KBM-7 (cell line): ENCODE measurements around the gene DISP2.

Source experiments
- DNase-seq: peaks from one replicate; pipeline ENCODE4 v3.0.0-alpha.2; 2015
- in situ Hi-C: fragments of 300-500 bp; cut with MboI; formaldehyde crosslinking; loops from 2 replicates; pipeline ENCODE4 v1.14.3; 2020; ENCODE audit warnings: low sequenced_read_pairs, low pct_unique_long_range_greater_than_20kb, mixed read lengths

The DISP2 gene

DNA sequence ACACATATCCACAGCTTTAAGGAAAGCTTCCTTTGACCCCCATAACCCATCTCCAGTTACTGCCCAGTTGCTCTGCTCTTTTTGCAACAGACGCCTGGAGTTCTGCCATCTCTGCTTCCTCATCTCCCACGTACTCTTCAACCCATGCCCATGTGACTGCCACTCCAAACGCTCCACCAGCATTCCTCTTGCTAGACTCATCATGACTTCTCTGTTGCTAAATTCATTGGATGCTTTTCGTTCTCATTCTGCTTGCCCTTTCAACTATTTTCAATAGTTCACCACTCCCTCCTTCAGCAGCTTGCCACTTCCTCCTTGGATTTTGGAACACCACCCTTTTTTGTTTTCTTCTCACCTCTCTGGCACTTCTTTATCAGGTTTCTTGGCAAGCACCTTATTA is 21.8 kb downstream of the DISP2 start:
- in situ Hi-C loops, result no loop called here
- DNase-seq, result peak; percentile 47

DNA sequence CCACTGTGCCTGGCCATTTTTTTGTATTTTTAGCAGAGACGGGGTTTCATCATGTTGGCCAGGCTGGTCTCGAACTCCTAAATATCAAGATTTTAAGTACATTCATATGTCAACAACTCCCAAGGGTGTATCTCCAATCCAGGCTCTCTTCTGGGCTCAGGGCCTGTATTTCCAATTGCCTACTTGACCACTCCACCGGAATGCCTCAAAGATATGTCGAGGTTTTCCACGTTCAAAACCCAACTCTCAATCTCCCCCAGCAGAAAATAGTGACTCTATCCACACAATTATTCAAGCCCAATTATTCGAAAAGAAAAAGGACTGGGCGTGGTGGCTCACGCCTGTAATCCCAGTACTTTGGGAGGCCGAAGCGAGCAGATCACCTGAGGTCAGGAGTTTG is 22.6 kb downstream of the DISP2 start:
- DNase-seq, result no peak
- in situ Hi-C loops, result no loop called here

DNA sequence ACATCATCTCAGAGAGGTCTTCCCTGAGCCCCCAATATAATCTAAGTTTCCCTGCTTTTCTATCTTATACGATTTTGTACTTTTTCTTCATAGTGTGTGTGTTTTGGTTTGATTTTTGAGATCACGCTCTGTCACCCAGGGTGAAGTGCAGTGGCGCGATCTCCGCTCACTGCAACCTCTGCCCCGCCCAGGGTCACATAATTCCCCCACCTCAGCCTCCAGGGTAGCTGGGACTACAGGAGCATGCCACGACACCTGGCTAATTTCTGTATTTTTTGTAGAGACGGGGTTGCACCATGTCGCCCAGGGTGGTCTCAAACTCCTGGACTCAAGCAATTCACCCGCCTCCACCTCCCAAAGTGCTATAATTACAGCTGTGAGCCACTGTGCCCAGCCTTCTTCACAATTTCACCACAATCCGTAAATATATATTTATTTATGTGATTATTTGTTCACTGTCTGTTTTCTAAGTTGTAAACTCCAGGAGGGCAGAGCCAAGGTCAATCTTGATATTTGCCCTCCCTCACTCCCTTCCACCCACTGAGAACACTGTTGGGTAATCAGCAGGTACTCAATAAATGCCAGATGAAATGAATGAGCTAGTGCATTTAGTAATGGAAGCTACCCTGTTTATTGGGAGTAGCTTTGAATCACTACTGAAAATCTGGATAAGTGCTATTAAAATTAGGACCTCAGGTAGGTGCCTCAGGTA is 24.0 kb downstream of the DISP2 start:
- in situ Hi-C loops, result no loop called here
- no peak for DNase-seq

DNA sequence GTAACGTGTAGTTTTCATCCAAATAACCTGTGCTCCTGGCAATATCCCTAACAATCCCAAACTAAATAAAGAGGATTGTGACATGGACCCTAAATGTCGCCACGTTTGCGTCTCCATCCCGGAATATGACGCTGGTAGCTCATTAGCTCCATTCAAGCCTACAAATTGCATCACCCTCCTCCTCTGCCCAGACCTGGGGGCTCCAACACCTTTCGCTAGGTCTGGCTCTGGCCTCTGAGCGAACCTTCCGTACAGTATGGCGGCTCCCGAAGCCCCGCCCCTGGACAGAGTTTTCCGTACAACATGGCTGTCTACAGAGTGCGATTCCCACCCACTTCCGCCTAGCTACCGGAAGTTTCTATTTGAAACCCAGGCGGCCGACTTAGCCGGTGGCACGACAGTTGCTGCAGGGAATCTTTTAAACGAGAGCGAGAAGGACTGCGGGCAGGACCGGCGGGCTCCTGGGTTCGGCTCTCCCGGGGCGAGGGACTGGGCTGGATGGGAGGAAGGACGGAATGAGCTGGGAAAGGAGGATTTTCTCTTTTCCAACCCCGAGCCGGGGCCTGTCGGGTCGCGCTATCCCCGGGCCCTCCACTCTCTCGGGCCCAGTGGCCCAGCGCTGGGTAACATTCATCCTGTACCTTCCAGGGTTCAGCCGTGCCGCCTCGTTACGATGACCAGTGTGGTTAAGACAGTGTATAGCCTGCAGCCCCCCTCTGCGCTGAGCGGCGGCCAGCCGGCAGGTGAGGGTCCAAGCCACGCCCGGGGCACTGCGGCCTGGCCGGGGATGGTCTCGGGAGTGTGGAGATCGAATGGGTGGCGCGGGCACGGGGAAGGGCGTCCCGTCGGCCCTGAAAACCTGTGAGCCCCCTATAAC is 24.8 kb downstream of the DISP2 start, which contains the start of gene KNSTRN:
KNSTRN (plus strand) TSS at position 142 of the 877 bp plus-strand sequence; CDS start at position 257, 115 bp downstream.
- DNase-seq, result peak; percentile 91
- in situ Hi-C loops, result no loop called here

DNA sequence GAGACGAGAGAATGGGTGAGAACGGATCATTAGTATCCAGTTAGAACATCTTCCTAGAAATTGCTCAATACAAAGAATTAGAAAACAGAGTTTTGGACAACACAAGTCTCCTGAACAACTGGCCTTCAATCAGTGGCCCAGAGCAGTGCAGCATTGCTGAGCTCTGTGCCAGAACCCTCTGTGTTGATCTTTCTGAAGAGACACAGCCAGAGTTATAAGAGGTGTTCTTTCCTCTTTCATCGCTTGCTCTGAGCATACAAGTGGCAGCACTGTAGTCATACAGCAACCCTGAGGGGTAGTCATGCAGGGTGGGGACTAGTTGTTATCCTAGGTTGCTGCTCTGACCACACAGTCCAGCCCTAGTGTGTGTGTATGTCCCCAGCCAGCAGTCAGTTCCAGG is 28.5 kb downstream of the DISP2 start:
- in situ Hi-C loops, result no loop called here
- no peak for DNase-seq

DNA sequence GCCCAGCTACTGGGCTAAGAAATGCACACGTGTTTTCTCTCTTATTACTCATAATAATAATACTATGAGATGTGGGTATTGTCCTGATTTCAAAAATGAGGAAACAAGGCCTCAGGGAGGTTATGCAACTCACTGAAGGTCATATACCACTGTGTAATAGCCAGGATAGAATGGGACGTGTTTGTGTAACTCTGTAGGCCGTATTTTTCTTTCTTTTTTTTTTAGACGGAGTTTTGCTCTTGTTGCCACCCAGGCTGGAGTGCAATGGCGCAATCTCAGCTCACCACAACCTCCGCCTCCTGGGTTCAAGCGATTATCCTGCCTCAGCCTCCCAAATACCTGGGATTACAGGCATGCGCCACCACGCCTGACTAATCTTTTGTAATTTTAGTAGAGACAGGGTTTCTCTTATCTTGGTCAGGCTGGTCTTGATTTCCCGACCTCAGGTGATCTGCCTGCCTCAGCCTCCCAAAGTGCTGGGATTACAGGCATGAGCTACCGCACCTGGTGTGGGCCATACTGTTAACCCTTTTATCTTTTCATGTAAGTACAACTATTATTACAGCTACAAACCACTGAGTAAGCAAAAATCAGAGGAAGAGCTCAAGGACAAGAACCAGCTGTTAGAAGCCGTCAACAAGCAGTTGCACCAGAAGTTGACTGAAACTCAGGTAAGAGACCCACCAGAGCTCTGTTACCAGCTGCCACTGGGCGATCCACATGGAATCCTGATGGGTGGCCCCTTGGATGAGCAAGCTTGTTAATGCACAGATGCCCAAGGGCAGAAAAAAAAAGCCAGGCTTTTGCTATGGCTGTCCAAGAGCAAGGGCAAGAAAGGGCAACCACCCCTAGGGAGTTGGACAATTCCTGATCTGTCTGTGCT is 31.2 kb downstream of the DISP2 start:
- in situ Hi-C loops, result no loop called here
- DNase-seq, result no peak

DNA sequence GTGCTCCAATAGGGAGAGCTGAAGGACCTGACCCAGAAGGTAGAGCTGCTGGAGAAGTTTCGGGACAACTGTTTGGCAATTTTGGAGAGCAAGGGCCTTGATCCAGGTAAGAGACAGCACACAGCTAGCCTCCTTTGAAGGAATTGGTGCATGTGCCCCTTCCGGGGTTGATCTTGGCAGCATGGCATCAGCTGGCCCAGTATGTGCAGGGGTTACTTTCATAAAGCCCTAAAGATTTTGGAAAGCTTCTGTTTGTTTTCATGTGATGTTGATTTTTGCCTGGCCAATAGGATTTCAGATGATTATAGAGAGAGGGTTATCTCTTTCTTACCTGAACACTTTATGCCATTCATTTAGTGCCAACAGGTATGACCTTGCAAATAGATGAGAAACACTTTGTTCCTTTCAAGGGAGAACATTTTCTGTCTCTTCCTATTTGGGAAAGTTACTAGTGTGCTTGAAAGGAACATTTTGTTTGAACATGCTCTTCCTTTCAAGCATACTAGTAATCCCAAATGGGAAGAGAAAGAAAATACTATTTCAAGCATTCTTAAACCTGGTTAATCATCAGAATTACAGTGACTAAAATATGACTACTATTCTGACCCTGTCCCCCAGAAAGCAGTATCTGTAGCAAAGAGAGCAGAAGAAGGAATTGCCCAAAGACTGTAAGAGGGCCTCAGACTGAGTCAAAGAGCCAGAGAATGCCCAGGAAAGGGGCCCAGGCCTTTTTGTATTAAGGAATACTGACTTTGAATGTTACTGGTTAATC is 32.0 kb downstream of the DISP2 start:
- in situ Hi-C loops, result no loop called here
- DNase-seq, result no peak

DNA sequence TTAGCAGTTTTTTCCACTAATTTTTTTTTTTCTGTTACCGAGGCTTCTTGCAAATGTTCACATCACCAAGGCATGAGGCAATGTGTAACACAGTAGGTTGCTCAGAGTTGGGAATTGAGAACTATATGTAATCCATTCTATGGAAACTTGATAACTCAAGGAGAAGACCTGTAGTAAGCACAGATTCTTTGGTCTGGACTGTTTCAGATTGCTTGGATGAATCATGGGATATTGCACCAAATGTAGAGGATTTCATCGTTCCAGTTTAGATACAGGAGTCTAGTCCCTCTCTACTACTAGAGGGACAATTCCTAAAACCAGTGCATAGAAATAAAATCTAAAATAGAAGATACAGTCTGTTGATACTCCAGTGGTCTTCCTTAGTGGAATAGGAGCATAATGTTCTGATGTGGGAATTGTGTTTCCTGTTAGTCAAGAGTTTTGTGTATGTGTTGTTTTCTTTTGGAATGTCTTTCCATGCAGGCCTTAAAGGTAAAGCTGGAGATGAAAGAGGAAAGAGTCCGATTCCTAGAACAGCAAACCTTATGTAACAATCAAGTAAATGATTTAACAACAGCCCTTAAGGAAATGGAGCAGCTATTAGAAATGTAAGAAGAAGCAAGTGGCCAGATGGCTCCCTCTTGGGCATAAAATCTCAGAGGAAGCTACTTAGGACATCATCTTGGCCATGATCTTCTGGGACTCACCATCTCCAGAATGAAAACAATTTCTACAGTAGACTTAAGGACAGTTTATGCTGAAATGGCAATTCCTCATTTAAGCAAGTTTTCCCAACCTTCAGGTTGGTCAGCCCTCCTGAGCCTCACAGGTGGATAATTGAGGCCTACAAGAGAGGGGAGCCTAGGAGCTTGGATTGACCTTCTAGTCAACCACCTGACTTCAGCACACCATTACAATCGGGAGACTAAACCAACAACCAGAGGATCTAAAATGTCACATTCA is 35.2 kb downstream of the DISP2 start:
- no peak for DNase-seq
- in situ Hi-C loops, result no loop called here

DNA sequence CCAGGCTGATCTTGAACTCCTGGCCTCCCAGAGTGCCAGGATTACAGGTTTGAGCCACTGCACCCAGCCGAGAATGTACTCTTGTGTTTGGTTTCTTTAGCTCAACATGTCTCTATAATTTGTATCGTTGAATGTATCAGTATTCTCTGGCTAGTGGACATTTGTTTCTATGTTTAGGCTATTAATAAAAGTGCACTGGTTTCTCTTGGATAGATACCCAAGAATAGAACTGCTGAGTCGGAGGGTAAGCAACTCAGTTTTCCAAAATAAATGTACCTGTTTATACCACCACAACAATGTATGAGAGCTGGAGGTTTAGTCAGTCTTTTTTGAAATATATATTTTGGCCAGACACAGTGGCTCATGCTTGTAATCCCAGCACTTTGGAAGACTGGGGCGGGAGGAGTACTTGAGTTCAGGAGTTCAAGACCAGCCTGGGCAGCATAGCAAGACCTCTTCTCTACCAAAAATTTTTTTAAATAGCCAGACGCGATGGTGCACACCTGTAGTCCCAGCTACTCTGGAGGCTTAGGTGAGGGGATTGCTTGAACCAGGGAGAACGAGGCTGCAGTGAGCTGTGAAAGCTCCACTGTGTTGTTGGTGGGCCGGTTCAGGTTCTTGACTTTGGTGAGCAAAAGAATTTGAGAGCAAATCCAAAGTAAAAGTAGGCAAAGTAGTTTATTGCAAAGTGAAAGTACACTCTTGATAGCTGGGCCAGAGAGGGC is 39.8 kb downstream of the DISP2 start:
- DNase-seq, result no peak
- in situ Hi-C loops, result no loop called here

DNA sequence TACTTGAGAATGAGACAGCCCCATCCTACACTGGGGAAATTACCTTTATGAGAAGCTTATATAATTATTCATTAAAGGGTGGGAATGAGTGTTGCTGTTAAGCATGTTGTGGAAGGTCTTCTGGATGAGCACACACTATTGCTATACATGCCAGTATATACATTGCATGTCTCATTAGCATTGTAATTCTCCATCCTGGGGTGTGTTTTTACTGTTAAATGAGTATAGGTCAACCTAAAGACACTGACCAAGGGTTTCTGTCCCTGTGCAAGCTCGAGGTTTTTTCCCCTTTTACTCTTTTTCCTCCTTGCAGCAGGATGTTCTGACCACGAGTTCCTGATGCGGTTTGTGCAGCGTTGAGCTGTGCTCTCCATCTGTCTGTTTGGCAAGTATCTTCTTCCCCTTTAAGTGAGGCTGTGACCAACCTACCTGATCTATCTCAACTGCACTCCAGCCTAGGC is 40.4 kb downstream of the DISP2 start:
- peak; percentile 85 for DNase-seq
- in situ Hi-C loops, result no loop called here

DNA sequence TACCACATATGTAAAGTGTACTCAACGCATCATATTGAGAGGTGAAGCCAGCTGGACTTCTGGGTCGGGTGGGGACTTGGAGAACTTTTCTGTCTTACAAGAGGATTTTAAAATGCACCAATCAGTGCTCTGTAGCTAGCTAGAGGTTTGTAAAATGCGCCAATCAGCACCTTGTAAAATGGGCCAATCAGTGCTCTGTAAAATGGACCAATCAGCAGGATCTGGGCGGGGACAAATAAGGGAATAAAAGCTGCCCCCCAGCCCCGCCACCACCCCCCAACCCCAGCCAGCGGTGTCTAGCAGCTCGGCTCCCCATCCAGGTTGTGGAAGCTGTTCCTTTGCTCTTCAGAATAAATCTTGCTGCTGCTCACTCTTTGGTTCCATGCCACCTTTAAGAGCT is 41.4 kb downstream of the DISP2 start:
- DNase-seq, result no peak
- in situ Hi-C loops, result no loop called here

DNA sequence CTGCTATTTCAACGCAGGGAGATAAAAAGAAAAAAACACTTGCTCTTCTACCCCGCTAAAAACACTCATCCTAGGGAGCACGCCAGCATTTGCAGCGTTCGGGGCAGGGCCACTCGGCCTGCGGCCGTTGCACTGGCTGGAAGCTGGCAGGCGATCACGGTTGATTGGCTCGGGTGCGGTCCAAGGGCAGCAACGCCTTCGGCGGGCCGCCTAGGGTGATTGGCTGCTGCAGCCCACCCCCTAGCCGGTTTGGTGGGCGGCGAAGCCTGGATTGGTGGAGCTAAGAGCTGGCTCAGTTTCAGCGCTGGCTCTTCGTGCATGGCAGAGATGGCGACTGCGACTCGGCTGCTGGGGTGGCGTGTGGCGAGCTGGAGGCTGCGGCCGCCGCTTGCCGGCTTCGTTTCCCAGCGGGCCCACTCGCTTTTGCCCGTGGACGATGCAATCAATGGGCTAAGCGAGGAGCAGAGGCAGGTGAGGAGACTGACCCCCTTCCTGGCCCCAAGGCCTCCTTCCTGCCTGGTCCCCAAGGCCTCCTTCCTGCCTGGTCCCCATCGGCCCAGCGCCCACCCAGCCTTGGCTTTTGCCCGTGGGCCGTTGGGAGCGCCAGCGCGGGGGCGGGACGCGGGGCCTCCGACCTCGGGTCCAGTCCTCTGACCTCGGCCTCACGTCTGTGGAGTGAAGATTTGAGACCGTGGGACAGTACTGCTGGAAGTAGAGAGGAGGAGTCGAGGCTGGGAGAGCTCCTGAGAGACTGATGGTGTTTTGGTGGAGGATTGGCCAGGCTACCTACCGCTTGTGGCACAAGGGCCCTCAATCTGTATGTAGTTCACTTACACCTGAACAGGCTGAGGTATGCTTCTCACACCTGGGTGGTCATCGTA is 47.7 kb downstream of the DISP2 start, which contains the start of gene IVD:
IVD (plus strand) TSS at position 295 of the 881 bp plus-strand sequence; CDS start at position 328, 33 bp downstream.
- in situ Hi-C loops, result no loop called here

DNA sequence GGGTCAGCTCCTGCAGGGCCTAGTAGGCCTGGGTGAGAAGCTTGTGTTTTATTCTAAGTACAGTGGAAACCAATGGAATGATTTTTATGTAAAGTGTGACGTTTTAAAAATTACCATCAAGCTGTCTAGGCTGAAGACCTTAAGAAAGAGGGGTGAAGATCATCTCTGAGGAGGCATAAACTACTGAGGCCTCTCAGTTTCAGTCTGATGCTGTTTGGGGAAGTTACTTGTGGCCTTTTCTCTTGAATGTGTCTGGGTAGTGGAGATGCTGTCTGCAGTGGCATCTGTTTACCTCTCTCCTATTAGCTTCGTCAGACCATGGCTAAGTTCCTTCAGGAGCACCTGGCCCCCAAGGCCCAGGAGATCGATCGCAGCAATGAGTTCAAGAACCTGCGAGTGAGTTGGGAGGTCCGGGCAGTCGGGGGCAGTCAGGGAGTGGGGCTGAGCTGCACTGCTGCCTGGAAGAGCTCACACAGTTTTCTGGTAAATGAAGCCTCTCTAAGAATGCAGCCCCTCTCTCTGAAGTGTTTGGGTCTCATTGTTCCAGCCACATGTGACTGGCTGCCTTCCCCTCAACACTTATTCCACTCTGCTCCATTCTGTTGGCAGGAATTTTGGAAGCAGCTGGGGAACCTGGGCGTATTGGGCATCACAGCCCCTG is 49.4 kb downstream of the DISP2 start:
- in situ Hi-C loops, result no loop called here
- no peak for DNase-seq

More for the DNA sequence above, 47.7 kb downstream of the DISP2 start, which contains the start of gene IVD:
- peak; percentile 96 for DNase-seq

DNA sequence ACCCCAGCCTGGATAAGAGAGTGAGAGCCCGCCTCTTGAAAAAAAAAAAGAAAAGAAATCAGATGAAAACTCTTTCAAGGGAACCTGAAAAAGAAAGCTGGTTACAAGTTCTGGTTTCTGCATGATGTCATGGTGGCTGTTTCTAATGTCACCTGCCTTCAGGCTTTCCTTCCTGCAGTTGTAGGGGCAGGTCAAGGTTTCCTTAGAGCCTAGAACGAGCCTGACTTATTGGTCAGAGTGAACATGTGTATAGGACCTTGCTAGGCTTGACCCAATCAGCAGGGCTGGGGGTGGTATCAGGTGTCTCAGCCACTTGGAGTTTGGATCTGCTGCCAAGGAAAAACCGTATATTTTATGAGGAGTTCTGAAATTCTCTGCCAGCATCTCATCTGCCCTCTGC is 51.3 kb downstream of the DISP2 start:
- in situ Hi-C loops, result no loop called here

DNA sequence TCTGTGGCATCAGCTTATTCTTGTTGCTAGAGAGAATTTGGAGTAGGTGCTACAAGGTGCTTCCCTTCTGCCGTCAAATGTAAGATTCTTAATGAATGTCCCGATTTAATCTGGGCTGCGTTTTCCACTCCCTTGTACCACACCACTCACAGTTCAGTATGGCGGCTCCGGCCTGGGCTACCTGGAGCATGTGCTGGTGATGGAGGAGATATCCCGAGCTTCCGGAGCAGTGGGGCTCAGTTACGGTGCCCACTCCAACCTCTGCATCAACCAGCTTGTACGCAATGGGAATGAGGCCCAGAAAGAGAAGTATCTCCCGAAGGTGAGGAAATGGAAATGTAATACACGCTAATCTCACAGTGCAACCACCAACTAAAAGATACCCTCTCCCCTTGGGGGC is 52.5 kb downstream of the DISP2 start:
- in situ Hi-C loops, result no loop called here
- no peak for DNase-seq

More for the DNA sequence above, 51.3 kb downstream of the DISP2 start:
- no peak for DNase-seq
